ENCODE measurements around the gene UCMA.

The UCMA gene

DNA sequence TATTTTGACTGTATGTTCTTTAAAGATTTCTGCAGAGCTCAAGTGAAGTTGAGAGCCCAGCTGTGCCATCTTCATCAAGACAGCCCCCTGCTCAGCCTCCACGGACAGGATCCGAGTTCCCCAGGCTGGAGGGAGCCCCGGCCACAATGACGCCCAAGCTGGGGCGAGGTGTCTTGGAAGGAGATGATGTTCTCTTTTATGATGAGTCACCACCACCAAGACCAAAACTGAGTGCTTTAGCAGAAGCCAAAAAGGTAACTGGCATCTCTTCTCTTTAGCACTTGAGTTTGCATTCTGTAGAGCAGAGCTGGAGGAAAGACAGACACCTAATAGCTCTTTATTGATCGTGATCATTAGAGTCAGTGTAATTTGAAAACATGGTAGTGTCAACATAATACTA is 39.2 kb downstream of the UCMA start:
- no peak overlapping the region for H3K27ac ChIP-seq
- no peak for TF ChIP-seq ZFX (IDR thresholded peaks at IDR 0.05; ENCODE audit: borderline replicate concordance)
- no peak for TF ChIP-seq CTCF (IDR thresholded peaks at IDR 0.05)

GRCh38 chr10:13193637-13194036 is 40.5 kb downstream of the UCMA start:
- no peak for TF ChIP-seq CTCF (IDR thresholded peaks at IDR 0.05)
- no peak for TF ChIP-seq ZFX (IDR thresholded peaks at IDR 0.05; ENCODE audit: borderline replicate concordance)
- no peak overlapping the region for H3K27ac ChIP-seq

DNA sequence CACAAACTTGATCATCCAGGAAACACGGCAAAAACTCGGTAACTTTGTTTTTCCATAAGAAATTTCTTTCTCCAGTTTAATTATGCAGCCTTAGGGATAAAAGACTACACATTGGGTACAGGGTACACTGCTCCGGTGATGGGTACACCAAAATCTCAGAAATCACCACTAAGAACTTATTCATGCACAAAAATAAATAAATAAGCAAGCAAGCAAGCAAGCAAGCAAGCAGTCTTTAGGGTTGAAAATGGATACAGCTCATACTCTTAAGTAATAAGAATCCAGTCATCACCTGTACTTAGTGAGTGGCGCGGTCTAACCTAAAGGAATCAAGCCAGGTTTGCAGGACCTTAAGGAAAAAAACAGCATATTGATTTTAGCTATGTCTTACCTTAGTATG is 42.8 kb downstream of the UCMA start:
- TF ChIP-seq CTCF (IDR thresholded peaks at IDR 0.05) (no peak), ZFX (IDR thresholded peaks at IDR 0.05; ENCODE audit: borderline replicate concordance) (no peak)
- H3K27ac ChIP-seq: no peak overlapping the region

DNA sequence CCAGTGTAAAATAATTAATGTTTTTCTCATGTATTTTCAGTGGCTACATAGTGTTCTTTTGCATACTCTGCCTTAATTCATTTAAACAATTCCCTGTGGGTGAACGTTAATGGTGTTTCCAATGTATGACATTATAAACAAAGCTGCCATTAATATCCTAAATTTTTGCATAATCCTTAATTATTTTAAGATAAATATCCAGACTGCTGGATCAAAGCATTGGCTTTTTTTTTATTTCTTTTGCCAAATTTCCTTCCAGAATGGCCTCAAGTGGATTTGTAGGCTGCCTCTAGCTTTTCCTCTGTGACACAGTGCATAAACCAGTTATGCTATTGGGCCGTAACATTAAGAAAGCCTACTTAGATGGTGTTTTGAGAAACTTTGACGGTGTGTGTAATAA is 43.4 kb downstream of the UCMA start:
- no peak for TF ChIP-seq CTCF (IDR thresholded peaks at IDR 0.05)
- TF ChIP-seq ZFX (IDR thresholded peaks at IDR 0.05; ENCODE audit: borderline replicate concordance): no peak
- no peak overlapping the region for H3K27ac ChIP-seq

GRCh38 chr10:13189961-13190360 is 44.2 kb downstream of the UCMA start:
- no peak for TF ChIP-seq CTCF (IDR thresholded peaks at IDR 0.05)
- no peak for TF ChIP-seq ZFX (IDR thresholded peaks at IDR 0.05; ENCODE audit: borderline replicate concordance)
- no peak overlapping the region for H3K27ac ChIP-seq

DNA sequence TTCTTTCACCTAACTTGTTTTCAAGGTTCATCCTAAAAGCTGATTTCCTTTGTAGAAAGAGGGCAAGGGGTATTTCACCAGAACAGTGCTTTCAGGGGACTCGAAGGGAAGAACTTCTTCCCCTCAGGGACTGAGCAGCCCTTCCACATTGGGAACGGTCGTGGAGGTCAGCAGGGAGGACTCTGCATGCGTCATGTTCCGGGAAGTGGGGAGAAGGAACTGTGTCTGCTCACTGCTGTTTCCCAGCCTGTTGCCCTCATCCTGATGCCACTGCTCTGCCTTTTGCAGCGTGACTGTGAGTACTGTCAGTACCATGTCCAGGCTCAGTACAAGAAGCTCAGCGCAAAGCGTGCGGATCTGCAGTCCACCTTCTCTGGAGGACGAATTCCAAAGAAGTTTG is 45.6 kb downstream of the UCMA start:
- TF ChIP-seq ZFX (IDR thresholded peaks at IDR 0.05; ENCODE audit: borderline replicate concordance): no peak
- TF ChIP-seq CTCF (IDR thresholded peaks at IDR 0.05): no peak
- no peak overlapping the region for H3K27ac ChIP-seq

- TF ChIP-seq ZFX (IDR thresholded peaks at IDR 0.05; ENCODE audit: borderline replicate concordance) (no peak), CTCF (IDR thresholded peaks at IDR 0.05) (no peak)
- H3K27ac ChIP-seq: no peak overlapping the region
Observed at GRCh38 chr10:13187135-13187534, 47.0 kb downstream of the UCMA start.

Data from 22Rv1 (cell line).